CD4-positive, alpha-beta T cell (primary cell): ENCODE measurements around the gene RHOC. TPM values are rescaled to one million over a fixed set of nuclear protein-coding genes. Genes with fewer than 3 reads are reported as not detected.
A peak's percentile ranks its signal among the peaks of the same experiment; 100 is the strongest.

Experiments
- ATAC-seq: fragments of 200-7000 bp; cut with Tn5 transposase; one replicate; pipeline ENCODE4 v1.10.0; 2022; ENCODE audit warnings: mild to moderate bottlenecking; ENCODE audit not compliant: poor library complexity
- CTCF ChIA-PET: fragments of 350-600 bp; sonication (Branson Sonifier 250); formaldehyde crosslinking; loops from one replicate; lab custom pipeline; 2021; ENCODE audit warnings: antibody characterized with exemption, inconsistent platforms; lab: Charles Lee
- POLR2A ChIA-PET: fragments of 350-600 bp; sonication (Branson Sonifier 250); formaldehyde crosslinking; loops from one replicate; lab custom pipeline; 2021; ENCODE audit warnings: antibody characterized with exemption, inconsistent platforms; lab: Charles Lee
- DNase-seq, 14 experiments: peaks; one replicate each; pipeline ENCODE4 v3.0.0-alpha.2; 2013 to 2020; ENCODE audit warnings: mixed read lengths in 2 of 14
- H3K27ac ChIP-seq, 2 donors: one replicate each; pipeline versions ENCODE4 v1.5.1 to v1.7.0; 2013; ENCODE audit warnings: low read length in 2 of 2, low read depth in 1 of 2, mild to moderate bottlenecking in 1 of 2
- H3K27me3 ChIP-seq, 2 experiments: 1 replicate in 1 of 2; 2 replicates in 1 of 2; pipeline versions ENCODE4 v1.6.1 to v1.7.0; 2013; ENCODE audit warnings: low read length in 2 of 2, control low read depth in 1 of 2, mild to moderate bottlenecking in 1 of 2, moderate library complexity in 1 of 2; ENCODE audit not compliant: insufficient read depth in 2 of 2, control insufficient read depth in 1 of 2
- H3K36me3 ChIP-seq: one replicate; pipeline ENCODE4 v1.6.1; 2013; ENCODE audit warnings: low read length, control low read depth; ENCODE audit not compliant: insufficient read depth
- H3K4me1 ChIP-seq: one replicate; pipeline ENCODE4 v1.6.1; 2013; ENCODE audit warnings: low read length, control low read depth; ENCODE audit not compliant: insufficient read depth
- H3K4me3 ChIP-seq: one replicate; pipeline ENCODE4 v1.5.1; 2013; ENCODE audit warnings: mild to moderate bottlenecking, low read length, moderate library complexity
- H3K9me3 ChIP-seq, 2 experiments: 1 replicate in 1 of 2; 2 replicates in 1 of 2; pipeline versions ENCODE4 v1.6.1 to v1.7.0; 2013; ENCODE audit warnings: low read length in 2 of 2, mild to moderate bottlenecking in 2 of 2, control low read depth in 1 of 2, moderate library complexity in 1 of 2; ENCODE audit not compliant: control insufficient read depth in 1 of 2, insufficient read depth in 1 of 2
- H3K27ac Mint-ChIP-seq: one replicate; pipeline ENCODE4 v1.8.0; 2020; ENCODE audit warnings: mixed read lengths
- H3K27me3 Mint-ChIP-seq: one replicate; pipeline ENCODE4 v1.8.0; 2021; ENCODE audit warnings: mixed read lengths
- H3K36me3 Mint-ChIP-seq: one replicate; pipeline ENCODE4 v1.8.0; 2021; ENCODE audit warnings: low read depth, mixed read lengths
- H3K4me1 Mint-ChIP-seq: one replicate; pipeline ENCODE4 v1.8.0; 2021; ENCODE audit warnings: low read depth, mixed read lengths
- H3K4me3 Mint-ChIP-seq: one replicate; pipeline ENCODE4 v1.8.0; 2020; ENCODE audit warnings: mild to moderate bottlenecking, mixed read lengths
- H3K9me3 Mint-ChIP-seq: one replicate; pipeline ENCODE4 v1.8.0; 2020; ENCODE audit warnings: mixed read lengths
- intact Hi-C, 2 experiments: fragments of 100-400 bp; cut with DNase I in 1 of 2; cut with micrococcal nuclease in 1 of 2; formaldehyde crosslinking; loops; one replicate each; pipeline versions ENCODE4 v1.15.1 to v1.9.0; 2023 to 2025; cut with DNase I, micrococcal nuclease
- total RNA-seq, 174 experiments: library from RNA in 2 of 174; stranded (reverse) in 2 of 174; gene quantifications; one replicate each; pipeline ENCODE4 v1.2.3 and lab custom pipeline; 2021 to 2026
- TF ChIP-seq, protein P1 (sequence below): fragments of 200-600 bp; IDR thresholded peaks from one replicate; pipeline ENCODE4 v1.8.0; 2022; ENCODE audit warnings: antibody characterized with exemption, mild to moderate bottlenecking

The RHOC gene
- total RNA-seq, 2 experiments from 2014 or later: 11.9 to 12.7 TPM

DNA sequence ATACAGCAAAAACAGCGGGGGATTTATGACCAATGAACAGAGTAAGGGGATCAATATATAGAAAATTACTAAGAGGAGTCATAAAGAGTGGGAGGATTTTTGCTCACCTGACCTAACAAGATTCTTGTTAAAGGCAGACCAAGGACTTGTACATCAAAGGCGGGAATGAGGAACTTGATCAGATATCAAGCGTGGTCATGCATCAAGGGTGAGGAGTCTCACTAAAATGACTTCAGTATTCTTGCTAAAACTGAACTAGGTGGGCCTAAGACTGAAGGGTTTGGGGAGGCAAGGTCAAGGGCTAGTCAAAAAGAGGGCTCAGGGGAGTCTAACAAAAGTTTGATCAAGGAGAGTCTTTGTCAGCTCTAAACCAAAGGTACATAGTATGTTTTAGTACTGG is 30.4 kb downstream of the RHOC start:
- no peaks in the 10 kb centered on the region for H3K27me3 ChIP-seq
- peaks cover 29% of the 10 kb centered on the region for H3K36me3 Mint-ChIP-seq
- ChIA-PET POLR2A (interaction anchor here (2.7 to 4.7 kb wide), 3 partner anchors 27 to 57 kb away, joined by 13 to 134 read pairs (median 46); partner anchors contain the start of genes CAPZA1, RHOC and ST7L), CTCF (no interaction called here)
- peaks cover 66% of the 10 kb centered on the region for H3K4me1 Mint-ChIP-seq
- H3K36me3 ChIP-seq: peaks cover 5% of the 10 kb centered on the region
- peak overlapping the region; percentile 60 for H3K27ac Mint-ChIP-seq
- ATAC-seq (no peak), DNase-seq (no peak)
- H3K4me3 Mint-ChIP-seq: peak overlapping the region; percentile 88
- no peaks in the 10 kb centered on the region for H3K9me3 ChIP-seq
- intact Hi-C loops: loop anchor here in 1 of 2 experiments (2.0 kb wide), 1 partner anchor 24 kb away; no protein-coding TSS in a partner anchor
- no peaks in the 10 kb centered on the region for H3K9me3 Mint-ChIP-seq
- H3K27me3 Mint-ChIP-seq: no peaks in the 10 kb centered on the region
- no peak overlapping the region for H3K27ac ChIP-seq
- TF ChIP-seq, protein P1, sequence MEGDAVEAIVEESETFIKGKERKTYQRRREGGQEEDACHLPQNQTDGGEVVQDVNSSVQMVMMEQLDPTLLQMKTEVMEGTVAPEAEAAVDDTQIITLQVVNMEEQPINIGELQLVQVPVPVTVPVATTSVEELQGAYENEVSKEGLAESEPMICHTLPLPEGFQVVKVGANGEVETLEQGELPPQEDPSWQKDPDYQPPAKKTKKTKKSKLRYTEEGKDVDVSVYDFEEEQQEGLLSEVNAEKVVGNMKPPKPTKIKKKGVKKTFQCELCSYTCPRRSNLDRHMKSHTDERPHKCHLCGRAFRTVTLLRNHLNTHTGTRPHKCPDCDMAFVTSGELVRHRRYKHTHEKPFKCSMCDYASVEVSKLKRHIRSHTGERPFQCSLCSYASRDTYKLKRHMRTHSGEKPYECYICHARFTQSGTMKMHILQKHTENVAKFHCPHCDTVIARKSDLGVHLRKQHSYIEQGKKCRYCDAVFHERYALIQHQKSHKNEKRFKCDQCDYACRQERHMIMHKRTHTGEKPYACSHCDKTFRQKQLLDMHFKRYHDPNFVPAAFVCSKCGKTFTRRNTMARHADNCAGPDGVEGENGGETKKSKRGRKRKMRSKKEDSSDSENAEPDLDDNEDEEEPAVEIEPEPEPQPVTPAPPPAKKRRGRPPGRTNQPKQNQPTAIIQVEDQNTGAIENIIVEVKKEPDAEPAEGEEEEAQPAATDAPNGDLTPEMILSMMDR: no peak
- no peak overlapping the region for H3K4me3 ChIP-seq
- H3K4me1 ChIP-seq: peaks cover 22% of the 10 kb centered on the region

DNA sequence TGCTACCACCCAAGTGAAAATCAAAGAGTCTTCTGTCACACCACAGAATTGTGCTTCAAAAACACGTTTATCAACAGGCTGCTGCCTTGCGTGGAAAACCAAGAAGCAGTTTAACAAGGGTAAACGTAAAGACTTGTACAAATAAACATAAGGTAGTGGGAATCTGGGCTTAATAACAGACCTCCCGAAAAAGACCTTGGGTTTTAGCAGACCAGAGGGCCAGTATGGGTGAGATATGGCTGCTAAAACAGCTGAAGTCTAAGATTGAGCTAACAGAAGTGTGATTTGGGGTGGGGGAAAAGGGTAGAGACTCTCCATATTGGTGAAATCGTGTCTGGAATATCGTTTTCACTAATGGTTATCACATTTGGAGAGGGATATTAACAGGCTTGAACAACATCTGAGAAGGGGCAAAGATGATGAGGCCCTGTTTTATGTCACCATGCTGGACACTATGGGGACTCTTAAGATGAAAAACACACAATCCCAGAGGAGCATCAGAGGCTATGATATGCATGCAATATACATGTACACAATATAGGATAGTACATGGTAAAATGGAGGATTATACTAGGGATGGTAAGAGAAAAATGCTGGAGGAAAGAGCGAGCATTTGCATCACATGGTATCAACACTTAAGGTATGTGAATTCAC is 31.1 kb downstream of the RHOC start:
- Histone ChIP-seq H3K9me3 (no peaks in the 10 kb centered on the region), H3K27ac (no peak overlapping the region), H3K27me3 (no peaks in the 10 kb centered on the region), H3K4me1 (peaks cover 22% of the 10 kb centered on the region), H3K4me3 (peak overlapping the region; percentile 93), H3K36me3 (peaks cover 6% of the 10 kb centered on the region)
- ATAC-seq: no peak
- peak overlapping the region; percentile 88 for H3K4me3 Mint-ChIP-seq
- ChIA-PET POLR2A (interaction anchor here (1.2 to 4.7 kb wide), 6 partner anchors 13 to 280 kb away, joined by 8 to 134 read pairs (median 34); partner anchors contain the start of genes CAPZA1, PPM1J, RHOC and SLC16A1), CTCF (interaction anchor here (1.2 to 2.7 kb wide), 5 partner anchors 17 to 174 kb away, joined by 3 to 12 read pairs (median 6); partner anchors contain the start of genes CAPZA1 and PPM1J)
- H3K4me1 Mint-ChIP-seq: peaks cover 73% of the 10 kb centered on the region
- intact Hi-C loops: loop anchor here in 1 of 2 experiments (2.0 kb wide), 2 partner anchors 25 to 51 kb away; no protein-coding TSS in a partner anchor
- H3K36me3 Mint-ChIP-seq: peaks cover 34% of the 10 kb centered on the region
- H3K27me3 Mint-ChIP-seq: no peaks in the 10 kb centered on the region
- no peak for DNase-seq
- H3K9me3 Mint-ChIP-seq: no peaks in the 10 kb centered on the region
- TF ChIP-seq, protein P1: no peak
- H3K27ac Mint-ChIP-seq: peak overlapping the region; percentile 60

DNA sequence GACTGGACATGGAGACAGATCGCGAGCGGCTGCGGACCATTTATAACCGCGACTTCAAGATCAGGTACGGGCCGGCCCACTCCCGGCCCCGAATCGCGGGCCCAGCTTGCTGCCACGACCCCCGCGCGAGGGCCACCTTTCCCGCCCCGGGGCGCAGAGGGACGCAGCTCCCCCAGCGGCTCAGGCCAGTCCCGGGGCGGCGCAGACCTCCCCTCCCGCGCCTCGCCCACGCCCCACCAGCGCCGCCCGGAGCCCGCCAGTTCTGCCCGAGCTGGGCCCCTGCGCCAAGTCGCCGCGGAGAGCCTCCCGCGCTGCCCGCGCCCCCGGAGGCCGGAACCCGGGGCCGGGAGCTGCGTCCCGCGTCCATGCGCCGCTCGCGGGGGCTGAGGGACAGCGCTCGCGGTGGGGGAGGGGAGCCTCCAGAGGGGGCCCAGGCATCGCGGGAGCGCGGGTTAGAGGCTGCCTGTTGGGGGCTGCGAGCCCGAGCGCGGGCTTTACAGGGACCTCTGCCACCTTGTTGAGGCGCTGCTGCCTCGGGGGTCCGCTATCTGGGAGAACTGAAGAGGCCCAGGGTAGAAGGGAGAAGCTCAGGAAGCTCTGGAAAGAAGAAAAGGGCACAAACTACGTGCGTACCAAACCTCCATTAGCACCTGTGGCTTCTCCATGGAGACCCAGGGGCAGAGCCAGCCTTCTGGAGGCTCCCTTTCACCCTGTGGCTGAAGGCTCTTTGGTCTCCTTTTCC is 31.8 kb downstream of the RHOC start:
- TF ChIP-seq, protein P1: no peak

More for the DNA sequence above, 31.8 kb downstream of the RHOC start:
- H3K27me3 ChIP-seq: no peaks in the 10 kb centered on the region
- H3K9me3 Mint-ChIP-seq: no peaks in the 10 kb centered on the region
- H3K4me1 ChIP-seq: peaks cover 22% of the 10 kb centered on the region
- peak overlapping the region; percentile 98 for H3K4me3 Mint-ChIP-seq
- H3K36me3 Mint-ChIP-seq: peaks cover 39% of the 10 kb centered on the region
- H3K4me1 Mint-ChIP-seq: peaks cover 75% of the 10 kb centered on the region
- POLR2A ChIA-PET: interaction anchor here (0.8 to 4.7 kb wide), 15 partner anchors 8 to 398 kb away, joined by 3 to 134 read pairs (median 5); partner anchors contain the start of genes CAPZA1, LRIG2, PPM1J and RHOC
- no peaks in the 10 kb centered on the region for H3K9me3 ChIP-seq
- peak overlapping the region; percentile 93 for H3K4me3 ChIP-seq
- intact Hi-C loops: loop anchor here (2.0 to 5.0 kb wide), 2 partner anchors 38 to 50 kb away; no protein-coding TSS in a partner anchor
- peaks cover 10% of the 10 kb centered on the region for H3K36me3 ChIP-seq
- H3K27me3 Mint-ChIP-seq: no peaks in the 10 kb centered on the region
- peak; percentile 29 for ATAC-seq
- CTCF ChIA-PET: interaction anchor here (0.6 to 2.7 kb wide), 13 partner anchors 14 to 398 kb away, joined by 3 to 12 read pairs (median 4); partner anchors contain the start of genes CAPZA1, LRIG2 and PPM1J
- peak overlapping the region; percentile 65 for H3K27ac Mint-ChIP-seq
- peak in 13 of 14 experiments; percentile 10 to 62 (median 24) for DNase-seq
- H3K27ac ChIP-seq: peak overlapping the region; percentile 38 to 68
